CMK (cell line): ENCODE results near the gene GSG1.

ENCODE experiments used
- DNase-seq: peaks from one replicate; pipeline ENCODE4 v3.0.0-alpha.2; 2010; ENCODE audit warnings: low read depth

Gene GSG1

GRCh38 chr12:13119826-13120225 is 16.4 kb upstream of the GSG1 start:
- no peak for DNase-seq

GRCh38 chr12:13117029-13117428 is 13.6 kb upstream of the GSG1 start:
- no peak for DNase-seq

GRCh38 chr12:13116259-13116658 is 12.8 kb upstream of the GSG1 start:
- no peak for DNase-seq

GRCh38 chr12:13114251-13115052 is 11.0 kb upstream of the GSG1 start:
- no peak for DNase-seq

GRCh38 chr12:13112968-13113367 is 9.5 kb upstream of the GSG1 start:
- no peak for DNase-seq

- no peak for DNase-seq
These were observed 3.2 kb upstream of the GSG1 start for GRCh38 chr12:13106666-13107065.

GRCh38 chr12:13105781-13106180 is 2.3 kb upstream of the GSG1 start:
- no peak for DNase-seq

- no peak for DNase-seq
These were observed 942 bp upstream of the GSG1 start for GRCh38 chr12:13104409-13104808.

- no peak for DNase-seq
These were observed 839 bp downstream of the GSG1 start for GRCh38 chr12:13102461-13103195.

- DNase-seq = no peak
These were observed 1.6 kb downstream of the GSG1 start for GRCh38 chr12:13101821-13102375.

- peak; percentile 43 for DNase-seq
These were observed 2.3 kb downstream of the GSG1 start for GRCh38 chr12:13100882-13101769.

- DNase-seq = no peak
These were observed 2.9 kb downstream of the GSG1 start for GRCh38 chr12:13100605-13100881.

GRCh38 chr12:13099844-13100604 is 3.4 kb downstream of the GSG1 start:
- DNase-seq = no peak

- no peak for DNase-seq
These were observed 4.2 kb downstream of the GSG1 start for GRCh38 chr12:13099066-13099843.

- no peak for DNase-seq
These were observed 5.9 kb downstream of the GSG1 start for GRCh38 chr12:13097491-13098011.

GRCh38 chr12:13095266-13095995 is 8.0 kb downstream of the GSG1 start:
- DNase-seq = no peak

- no peak for DNase-seq
These were observed 9.1 kb downstream of the GSG1 start for GRCh38 chr12:13094367-13094766.

- DNase-seq = no peak
These were observed 9.6 kb downstream of the GSG1 start for GRCh38 chr12:13093848-13094220.

- no peak for DNase-seq
These were observed 10.1 kb downstream of the GSG1 start for GRCh38 chr12:13093191-13093847.
